HepG2 (cell line): ENCODE data around the gene HLA-DPB1.

ENCODE experiments used
- FOXJ3 ChIP-seq: sonication (generic); formaldehyde crosslinking; IDR thresholded peaks from 2 replicates; pipeline ENCODE4 v1.4.0; 2020; ENCODE audit warnings: missing genetic modification reagents, mild to moderate bottlenecking, borderline replicate concordance
- HOXA7 ChIP-seq: sonication (generic); formaldehyde crosslinking; IDR thresholded peaks from 2 replicates; pipeline ENCODE4 v1.8.1; 2022; ENCODE audit warnings: mild to moderate bottlenecking, missing genetic modification reagents, moderate library complexity
- ISX ChIP-seq: sonication (generic); formaldehyde crosslinking; conservative IDR thresholded peaks from 2 replicates; pipeline ENCODE4 v1.5.0; 2020; ENCODE audit warnings: missing genetic modification reagents
- RAD21 ChIP-seq: fragments of 450-650 bp; formaldehyde crosslinking; IDR thresholded peaks from 2 replicates; pipeline ENCODE4 v1.5.0; 2020; ENCODE audit warnings: mild to moderate bottlenecking
- REXO4 ChIP-seq: sonication (generic); formaldehyde crosslinking; IDR thresholded peaks from 2 replicates; pipeline ENCODE4 v1.8.0; 2022; ENCODE audit warnings: missing genetic modification reagents, mild to moderate bottlenecking, borderline replicate concordance
- ZMYM2 ChIP-seq: sonication (generic); formaldehyde crosslinking; IDR thresholded peaks from 2 replicates; pipeline ENCODE4 v1.8.0; 2022; ENCODE audit warnings: mild to moderate bottlenecking, missing genetic modification reagents
- ZNF75D ChIP-seq: sonication (generic); formaldehyde crosslinking; IDR thresholded peaks from 2 replicates; pipeline ENCODE4 v1.8.1; 2023; ENCODE audit warnings: missing genetic modification reagents, mild to moderate bottlenecking, borderline replicate concordance
- TF ChIP-seq, protein P1 (sequence below): sonication (generic); formaldehyde crosslinking; IDR thresholded peaks from 2 replicates; pipeline ENCODE4 v1.4.0; 2020; ENCODE audit warnings: missing genetic modification reagents, borderline replicate concordance
- TF ChIP-seq, protein P2 (sequence below): sonication (generic); formaldehyde crosslinking; IDR thresholded peaks from 2 replicates; pipeline ENCODE4 v1.4.0; 2020; ENCODE audit warnings: missing genetic modification reagents
- TF ChIP-seq, protein P3 (sequence below): IDR thresholded peaks from 2 replicates; pipeline ENCODE4 v1.6.1; 2016; ENCODE audit warnings: low read depth, borderline replicate concordance

GRCh38 chr6:33136310-33136900, 60.6 kb downstream of the HLA-DPB1 start:
- TF ChIP-seq RAD21 (no peak), FOXJ3 (CRISPR knock-in tag) (no peak), ISX (CRISPR knock-in tag) (no peak), ZMYM2 (CRISPR knock-in tag) (no peak), REXO4 (CRISPR knock-in tag) (no peak), HOXA7 (CRISPR knock-in tag) (no peak), ZNF75D (no peak)
- TF ChIP-seq, protein P1, sequence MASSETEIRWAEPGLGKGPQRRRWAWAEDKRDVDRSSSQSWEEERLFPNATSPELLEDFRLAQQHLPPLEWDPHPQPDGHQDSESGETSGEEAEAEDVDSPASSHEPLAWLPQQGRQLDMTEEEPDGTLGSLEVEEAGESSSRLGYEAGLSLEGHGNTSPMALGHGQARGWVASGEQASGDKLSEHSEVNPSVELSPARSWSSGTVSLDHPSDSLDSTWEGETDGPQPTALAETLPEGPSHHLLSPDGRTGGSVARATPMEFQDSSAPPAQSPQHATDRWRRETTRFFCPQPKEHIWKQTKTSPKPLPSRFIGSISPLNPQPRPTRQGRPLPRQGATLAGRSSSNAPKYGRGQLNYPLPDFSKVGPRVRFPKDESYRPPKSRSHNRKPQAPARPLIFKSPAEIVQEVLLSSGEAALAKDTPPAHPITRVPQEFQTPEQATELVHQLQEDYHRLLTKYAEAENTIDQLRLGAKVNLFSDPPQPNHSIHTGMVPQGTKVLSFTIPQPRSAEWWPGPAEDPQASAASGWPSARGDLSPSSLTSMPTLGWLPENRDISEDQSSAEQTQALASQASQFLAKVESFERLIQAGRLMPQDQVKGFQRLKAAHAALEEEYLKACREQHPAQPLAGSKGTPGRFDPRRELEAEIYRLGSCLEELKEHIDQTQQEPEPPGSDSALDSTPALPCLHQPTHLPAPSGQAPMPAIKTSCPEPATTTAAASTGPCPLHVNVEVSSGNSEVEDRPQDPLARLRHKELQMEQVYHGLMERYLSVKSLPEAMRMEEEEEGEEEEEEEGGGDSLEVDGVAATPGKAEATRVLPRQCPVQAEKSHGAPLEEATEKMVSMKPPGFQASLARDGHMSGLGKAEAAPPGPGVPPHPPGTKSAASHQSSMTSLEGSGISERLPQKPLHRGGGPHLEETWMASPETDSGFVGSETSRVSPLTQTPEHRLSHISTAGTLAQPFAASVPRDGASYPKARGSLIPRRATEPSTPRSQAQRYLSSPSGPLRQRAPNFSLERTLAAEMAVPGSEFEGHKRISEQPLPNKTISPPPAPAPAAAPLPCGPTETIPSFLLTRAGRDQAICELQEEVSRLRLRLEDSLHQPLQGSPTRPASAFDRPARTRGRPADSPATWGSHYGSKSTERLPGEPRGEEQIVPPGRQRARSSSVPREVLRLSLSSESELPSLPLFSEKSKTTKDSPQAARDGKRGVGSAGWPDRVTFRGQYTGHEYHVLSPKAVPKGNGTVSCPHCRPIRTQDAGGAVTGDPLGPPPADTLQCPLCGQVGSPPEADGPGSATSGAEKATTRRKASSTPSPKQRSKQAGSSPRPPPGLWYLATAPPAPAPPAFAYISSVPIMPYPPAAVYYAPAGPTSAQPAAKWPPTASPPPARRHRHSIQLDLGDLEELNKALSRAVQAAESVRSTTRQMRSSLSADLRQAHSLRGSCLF, result no peak
- TF ChIP-seq, protein P2, sequence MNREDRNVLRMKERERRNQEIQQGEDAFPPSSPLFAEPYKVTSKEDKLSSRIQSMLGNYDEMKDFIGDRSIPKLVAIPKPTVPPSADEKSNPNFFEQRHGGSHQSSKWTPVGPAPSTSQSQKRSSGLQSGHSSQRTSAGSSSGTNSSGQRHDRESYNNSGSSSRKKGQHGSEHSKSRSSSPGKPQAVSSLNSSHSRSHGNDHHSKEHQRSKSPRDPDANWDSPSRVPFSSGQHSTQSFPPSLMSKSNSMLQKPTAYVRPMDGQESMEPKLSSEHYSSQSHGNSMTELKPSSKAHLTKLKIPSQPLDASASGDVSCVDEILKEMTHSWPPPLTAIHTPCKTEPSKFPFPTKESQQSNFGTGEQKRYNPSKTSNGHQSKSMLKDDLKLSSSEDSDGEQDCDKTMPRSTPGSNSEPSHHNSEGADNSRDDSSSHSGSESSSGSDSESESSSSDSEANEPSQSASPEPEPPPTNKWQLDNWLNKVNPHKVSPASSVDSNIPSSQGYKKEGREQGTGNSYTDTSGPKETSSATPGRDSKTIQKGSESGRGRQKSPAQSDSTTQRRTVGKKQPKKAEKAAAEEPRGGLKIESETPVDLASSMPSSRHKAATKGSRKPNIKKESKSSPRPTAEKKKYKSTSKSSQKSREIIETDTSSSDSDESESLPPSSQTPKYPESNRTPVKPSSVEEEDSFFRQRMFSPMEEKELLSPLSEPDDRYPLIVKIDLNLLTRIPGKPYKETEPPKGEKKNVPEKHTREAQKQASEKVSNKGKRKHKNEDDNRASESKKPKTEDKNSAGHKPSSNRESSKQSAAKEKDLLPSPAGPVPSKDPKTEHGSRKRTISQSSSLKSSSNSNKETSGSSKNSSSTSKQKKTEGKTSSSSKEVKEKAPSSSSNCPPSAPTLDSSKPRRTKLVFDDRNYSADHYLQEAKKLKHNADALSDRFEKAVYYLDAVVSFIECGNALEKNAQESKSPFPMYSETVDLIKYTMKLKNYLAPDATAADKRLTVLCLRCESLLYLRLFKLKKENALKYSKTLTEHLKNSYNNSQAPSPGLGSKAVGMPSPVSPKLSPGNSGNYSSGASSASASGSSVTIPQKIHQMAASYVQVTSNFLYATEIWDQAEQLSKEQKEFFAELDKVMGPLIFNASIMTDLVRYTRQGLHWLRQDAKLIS, result no peak
- TF ChIP-seq, protein P3, sequence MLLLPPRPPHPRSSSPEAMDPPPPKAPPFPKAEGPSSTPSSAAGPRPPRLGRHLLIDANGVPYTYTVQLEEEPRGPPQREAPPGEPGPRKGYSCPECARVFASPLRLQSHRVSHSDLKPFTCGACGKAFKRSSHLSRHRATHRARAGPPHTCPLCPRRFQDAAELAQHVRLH (CRISPR knock-in tag), result no peak
